ENCODE results near the gene FGD4. TPM values are rescaled to one million over a fixed set of nuclear protein-coding genes. Genes with fewer than 3 reads are reported as not detected.

The FGD4 gene
- total and polyA plus RNA-seq, 2 donors (not counting 3 experiments of a cell fraction or from before 2014, with no cell fraction given), result 6.6 to 44.7 TPM

DNA sequence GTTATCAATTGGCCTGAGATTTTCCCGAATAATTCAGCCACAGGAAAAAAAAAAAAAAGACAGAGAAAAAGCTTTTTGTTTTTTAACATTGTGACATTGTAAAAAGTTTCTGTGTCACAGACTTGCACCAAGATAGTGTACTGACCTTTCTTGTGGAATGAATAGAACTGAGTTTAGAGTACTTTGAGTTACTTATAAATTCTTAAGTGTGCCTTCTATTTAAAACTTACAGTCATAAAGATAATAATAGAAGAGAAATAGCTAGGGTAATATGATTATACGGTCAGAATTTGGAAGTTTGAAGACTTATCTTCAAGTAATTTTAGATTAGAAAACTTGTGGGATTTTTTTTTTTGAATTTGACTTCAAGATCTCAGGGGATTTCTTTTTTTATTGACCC, 88.8 kb downstream of the FGD4 start:
- H3K4me1 ChIP-seq (ENCODE audit: control insufficient read depth, extremely low read depth, insufficient read depth, low read length), result peaks cover 52% of the 10 kb centered on the region
- CTCF ChIA-PET, result interaction anchor here (0.6 to 1.7 kb wide), 4 partner anchors 17 to 57 kb away, joined by 3 to 5 read pairs (median 4); no protein-coding TSS in a partner anchor
- no peaks in the 10 kb centered on the region for H4K20me1 ChIP-seq (replicated peaks; ENCODE audit: control insufficient read depth, extremely low read depth, insufficient read depth, low read length)
- H3K27ac ChIP-seq (ENCODE audit: insufficient read depth, low read depth, low read length), result no peak overlapping the region
- DNase-seq (ENCODE audit: low read depth, low spot score) (no peak), FAIRE-seq (no peak)
- dilution Hi-C loops (cut with MboI; ENCODE audit: extremely low pct_ligation_motif_present, low sequenced_read_pairs), result loop anchor here (10.0 kb wide), 1 partner anchor 47 kb away; no protein-coding TSS in a partner anchor
- H3K79me2 ChIP-seq (ENCODE audit: control insufficient read depth, insufficient read depth, low read length), result peaks cover 4% of the 10 kb centered on the region
- H3K9me3 ChIP-seq (replicated peaks; ENCODE audit: control insufficient read depth, insufficient read depth, low read length), result no peaks in the 10 kb centered on the region
- intact Hi-C loops (cut with micrococcal nuclease), result loop anchor here (10.0 kb wide), 1 partner anchor 167 kb away; no protein-coding TSS in a partner anchor
- no peaks in the 10 kb centered on the region for H3K36me3 ChIP-seq (ENCODE audit: control insufficient read depth in 2 of 2, extremely low read depth in 1 of 2, insufficient read depth in 2 of 2, low read length in 2 of 2)
- no peak overlapping the region for H3K4me3 ChIP-seq (replicated peaks in 1 of 3; ENCODE audit: insufficient read depth in 1 of 3, low read depth in 1 of 3, low read length in 3 of 3)
- no peak overlapping the region for H3K4me2 ChIP-seq (ENCODE audit: insufficient read depth, low read length)
- no peak overlapping the region for H3K9ac ChIP-seq (replicated peaks; ENCODE audit: extremely low read depth, insufficient read depth, low read length)
- POLR2A ChIA-PET, result interaction anchor here (0.7 kb wide), 1 partner anchor 14 kb away, joined by 5 read pairs; no protein-coding TSS in a partner anchor
- TF ChIP-seq MYC (IDR thresholded peaks at IDR 0.05; ENCODE audit: low read depth, low read length) (no peak), EZH2 (IDR thresholded peaks at IDR 0.05; ENCODE audit: borderline replicate concordance, low read depth, low read length, severe bottlenecking) (no peak), POLR2AphosphoS5 (IDR thresholded peaks at IDR 0.05; ENCODE audit: insufficient read depth, low read depth, low read length) (no peak), POLR2A (IDR thresholded peaks at IDR 0.05; ENCODE audit: low read depth, low read length) (no peak), CTCF (IDR thresholded peaks at IDR 0.05; ENCODE audit: extremely low read depth in 1 of 2, insufficient read depth in 1 of 2, low read depth in 1 of 2, low read length in 2 of 2) (no peak), FOS (IDR thresholded peaks at IDR 0.05; ENCODE audit: borderline replicate concordance, insufficient read depth, low read length) (no peak), JUN (IDR thresholded peaks at IDR 0.05; ENCODE audit: borderline replicate concordance, insufficient read depth, insufficient read length, low read depth) (no peak)
- H2AFZ ChIP-seq (ENCODE audit: low read depth, low read length), result no peak overlapping the region
- no TSS peak for BruUV-seq (replicated peaks)
- no peaks in the 10 kb centered on the region for H3K27me3 ChIP-seq (ENCODE audit: control insufficient read depth in 2 of 2, insufficient read depth in 2 of 2, low read length in 2 of 2)
- H3K9me1 ChIP-seq (replicated peaks; ENCODE audit: control insufficient read depth, extremely low read depth, insufficient read depth, low read length), result no peaks in the 10 kb centered on the region

Data from endothelial cell of umbilical vein (primary cell).